ENCODE measurements around the gene ANKRD13C.

ANKRD13C gene

DNA sequence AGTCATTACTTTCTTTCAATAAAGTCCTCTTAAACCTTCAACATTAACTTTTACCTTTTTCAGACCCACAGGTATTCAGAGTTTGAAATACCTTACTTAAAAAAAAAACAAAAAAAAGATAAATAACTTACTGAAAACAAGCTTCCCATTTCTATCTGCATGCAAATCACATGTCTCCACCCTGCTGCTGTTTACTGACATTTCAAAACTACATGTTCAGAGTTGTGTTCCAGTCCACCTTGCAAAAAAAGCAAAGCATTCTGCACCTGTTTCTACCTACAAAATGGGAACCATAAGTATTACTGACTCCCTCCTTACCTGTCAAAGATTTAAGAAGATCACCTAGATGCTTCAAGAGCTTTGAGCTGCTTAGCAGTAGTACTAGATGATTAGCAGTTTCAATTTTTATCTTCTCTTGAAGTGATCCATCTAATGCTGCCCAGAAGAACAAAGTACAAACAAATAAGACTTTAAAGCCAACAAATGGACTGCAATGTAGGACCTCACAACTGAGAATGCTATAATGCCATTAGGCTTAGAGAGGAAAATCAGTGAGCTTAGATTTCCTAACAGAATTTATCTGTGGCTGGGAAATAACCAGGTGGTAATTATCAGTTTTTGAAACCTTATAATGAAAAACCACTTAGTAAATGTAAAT is 61.2 kb downstream of the ANKRD13C start:
- no peak for DNase-seq

DNA sequence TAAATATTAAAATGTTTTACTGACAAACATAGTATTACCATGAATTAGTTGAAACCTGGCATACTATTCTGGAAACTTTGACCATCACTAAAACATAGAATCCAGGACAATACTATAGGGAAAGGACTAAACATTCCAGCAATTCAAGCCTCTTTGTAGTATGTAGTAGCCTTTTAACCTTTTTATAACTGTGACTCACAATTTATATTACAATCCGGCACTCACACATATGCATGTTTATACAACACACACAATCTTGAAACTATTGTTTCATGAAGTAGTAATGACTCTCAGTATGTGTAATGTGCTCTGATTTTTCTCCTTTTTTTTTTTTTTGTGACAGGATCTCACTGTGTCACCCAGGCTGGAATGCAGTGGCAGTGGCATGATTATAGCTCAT is 64.3 kb downstream of the ANKRD13C start:
- no peak for DNase-seq

DNA sequence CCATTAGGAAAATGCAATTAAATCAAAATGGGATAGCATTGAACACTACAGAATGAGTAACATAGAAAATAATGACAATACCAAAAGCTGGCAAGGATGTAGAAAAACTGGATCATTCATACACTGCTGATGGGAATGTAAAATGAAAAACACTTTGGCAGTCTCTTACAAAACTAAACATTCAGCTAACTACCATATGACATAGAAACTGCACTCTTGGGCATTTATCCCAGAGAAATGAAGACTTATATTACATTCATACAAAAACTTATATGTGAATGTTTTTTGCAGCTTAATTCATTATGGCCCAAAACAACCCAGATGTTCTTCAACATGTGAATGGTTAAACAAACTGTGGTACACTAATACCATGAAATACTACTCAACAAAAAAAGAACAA is 66.4 kb downstream of the ANKRD13C start:
- DNase-seq: no peak

DNA sequence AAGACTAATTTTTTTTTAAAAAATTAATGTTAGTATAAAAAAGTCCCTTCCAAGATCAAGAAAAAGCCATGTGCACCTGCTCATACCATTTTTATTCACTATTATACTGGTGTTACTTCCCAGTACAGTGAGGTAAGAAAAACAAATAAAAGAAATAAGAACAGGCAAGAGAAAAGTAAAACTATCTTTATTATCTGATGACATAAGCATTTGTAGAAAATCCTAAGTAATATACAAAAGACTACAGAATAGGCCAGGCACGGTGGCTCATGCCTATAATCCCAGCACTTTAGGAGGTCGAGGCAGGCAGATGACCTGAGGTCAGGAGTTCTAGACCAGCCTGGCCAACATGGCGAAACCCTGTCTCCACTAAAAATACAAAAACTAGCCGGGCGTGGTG is 68.1 kb downstream of the ANKRD13C start:
- DNase-seq: no peak

DNA sequence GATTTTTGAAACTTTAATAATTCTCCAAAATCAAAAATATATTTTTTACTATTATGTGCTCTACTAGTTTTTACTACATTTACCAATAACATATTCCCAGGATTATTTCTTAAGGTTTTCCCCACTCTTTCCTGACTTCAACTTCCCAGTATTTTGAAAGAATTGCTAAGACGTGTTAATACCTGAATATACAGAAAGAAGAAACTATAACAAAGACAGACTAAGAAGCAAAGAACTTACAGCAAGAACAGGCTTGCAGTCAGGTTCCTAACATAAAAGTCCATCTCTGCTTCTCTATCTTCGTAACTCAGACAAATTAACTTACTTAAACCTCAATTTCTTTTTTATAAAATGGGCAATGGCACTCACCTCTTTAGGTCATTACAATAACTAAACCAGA is 70.2 kb downstream of the ANKRD13C start:
- DNase-seq: no peak

DNA sequence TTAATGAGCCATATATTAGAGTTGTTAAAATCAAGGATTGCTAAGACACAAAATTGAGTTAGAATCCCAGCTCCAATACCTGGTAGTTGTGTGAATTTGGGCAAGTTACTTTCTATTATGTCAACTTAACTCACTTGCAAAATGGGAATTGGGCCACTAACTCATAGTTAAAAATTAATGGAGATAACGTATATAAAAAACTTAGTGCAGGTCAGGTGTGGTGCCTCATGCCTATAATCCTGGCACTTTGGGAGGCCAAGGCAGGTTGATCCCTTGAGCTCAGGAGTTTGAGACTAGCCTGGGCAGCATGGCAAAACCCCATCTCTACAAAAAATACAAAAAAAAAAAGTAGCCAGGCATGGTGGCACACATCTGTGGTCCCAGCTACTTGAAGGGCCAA is 75.8 kb downstream of the ANKRD13C start:
- DNase-seq: no peak

DNA sequence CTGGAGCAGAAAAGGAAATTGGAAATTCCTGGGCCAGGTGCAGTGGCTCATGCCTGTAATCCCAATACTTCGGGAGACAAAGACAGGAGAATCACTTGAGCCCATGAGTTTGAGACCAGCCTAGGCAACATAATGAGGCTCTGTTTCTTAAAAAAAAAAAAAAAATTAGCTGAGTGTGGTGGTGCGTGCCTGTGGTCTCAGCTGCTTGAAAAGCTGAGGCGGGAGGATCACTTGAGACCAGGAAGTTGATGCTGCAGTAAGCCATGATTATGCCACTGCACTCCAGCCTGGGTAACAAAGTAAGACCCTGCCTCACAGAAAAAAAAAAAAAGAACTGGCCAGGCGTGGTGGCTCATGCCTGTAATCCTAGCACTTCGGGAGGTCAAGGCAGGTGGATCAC is 76.6 kb downstream of the ANKRD13C start:
- no peak for DNase-seq

DNA sequence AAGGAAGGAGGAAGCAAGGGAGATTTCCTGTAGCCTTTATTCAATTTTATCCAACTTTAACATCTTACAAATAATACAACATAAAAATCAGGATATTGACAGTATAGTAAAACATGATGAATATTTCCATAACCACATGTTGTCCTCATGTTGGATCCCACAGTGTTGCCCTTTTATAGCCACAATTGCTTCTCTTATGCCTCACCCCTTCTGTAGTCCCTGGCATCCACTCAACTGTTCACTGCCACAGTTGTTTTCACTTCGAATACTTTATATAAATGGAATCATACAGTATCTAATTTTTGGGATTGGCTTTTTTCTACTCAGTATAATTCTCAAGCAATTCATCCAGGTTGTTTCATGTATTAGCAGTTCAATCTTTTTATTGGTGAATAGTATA is 88.6 kb downstream of the ANKRD13C start:
- no peak for DNase-seq

DNA sequence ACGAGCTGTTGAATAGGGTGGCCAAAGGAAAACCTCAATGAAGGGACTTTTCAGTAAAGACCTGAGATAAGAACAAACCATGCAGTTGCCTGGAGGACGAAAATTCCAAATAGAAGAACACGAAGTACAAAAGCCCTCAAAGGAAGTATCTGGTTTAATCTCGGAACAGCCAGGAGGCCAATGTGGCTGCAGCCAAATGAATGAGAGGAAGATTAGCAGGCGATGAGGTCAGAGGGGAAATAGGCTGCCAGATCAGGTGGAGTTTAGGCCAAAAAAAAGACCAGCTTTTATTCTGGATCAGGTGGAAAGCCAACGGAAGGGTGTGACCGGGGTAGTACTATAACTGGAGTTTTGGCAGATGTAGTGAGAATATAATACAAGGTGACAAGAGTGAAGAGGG is 89.7 kb downstream of the ANKRD13C start:
- DNase-seq: no peak

DNA sequence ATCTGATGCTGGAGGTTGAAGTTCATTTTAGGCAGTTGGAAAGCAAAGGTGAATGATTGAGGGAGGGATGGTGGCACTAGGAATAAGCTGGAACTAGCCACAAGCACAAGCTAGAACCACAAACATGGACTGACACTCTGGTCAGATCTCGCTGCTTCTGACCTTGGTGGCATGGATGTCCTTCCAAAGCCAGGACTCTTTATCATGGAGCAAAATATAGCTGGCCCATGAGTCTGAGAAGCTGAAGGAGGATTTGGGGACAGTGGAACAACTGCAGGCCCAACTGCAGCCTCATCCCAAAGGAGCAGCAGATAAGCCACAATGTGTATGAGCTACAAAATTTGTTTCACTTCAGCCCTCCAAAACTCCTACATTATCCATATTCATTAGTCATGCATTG is 97.9 kb downstream of the ANKRD13C start:
- DNase-seq: no peak

DNA sequence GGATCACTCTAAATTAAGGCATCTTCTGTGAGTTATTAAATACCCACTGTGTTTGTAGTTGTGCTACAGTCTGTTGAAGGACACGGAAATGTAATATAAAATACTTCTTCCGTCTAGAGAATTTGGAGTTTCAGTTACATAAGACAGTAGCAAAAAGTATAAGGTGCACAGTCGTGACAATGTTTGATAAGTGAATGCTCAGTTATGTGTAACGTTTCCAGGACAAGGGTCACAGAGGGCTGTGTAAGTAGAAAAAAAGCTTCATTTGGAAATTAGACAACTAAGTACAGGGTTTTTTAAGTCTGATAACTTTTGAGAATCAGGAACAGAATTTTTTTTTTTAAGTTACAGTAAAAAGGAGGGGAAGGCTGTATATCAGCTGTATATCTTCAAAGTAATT is 105.8 kb downstream of the ANKRD13C start:
- no peak for DNase-seq

DNA sequence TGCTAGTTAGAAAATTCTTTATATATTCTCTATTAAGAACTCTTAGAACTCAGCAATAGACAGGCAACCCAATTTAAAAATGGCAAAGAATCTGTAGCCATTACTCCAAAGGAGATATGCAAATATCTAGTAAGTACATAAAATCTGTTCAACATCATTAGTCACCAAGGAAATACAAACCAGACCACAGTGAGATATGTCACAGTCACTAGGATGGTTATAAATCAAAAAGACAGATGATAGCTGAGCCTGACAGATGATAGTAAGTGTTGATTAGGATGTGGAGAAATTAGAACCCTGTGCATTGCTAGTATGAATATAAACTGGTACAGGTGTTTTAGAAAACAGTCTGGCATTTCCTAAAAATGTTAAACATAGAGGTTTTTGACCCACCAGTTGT is 106.8 kb downstream of the ANKRD13C start:
- no peak for DNase-seq

DNA sequence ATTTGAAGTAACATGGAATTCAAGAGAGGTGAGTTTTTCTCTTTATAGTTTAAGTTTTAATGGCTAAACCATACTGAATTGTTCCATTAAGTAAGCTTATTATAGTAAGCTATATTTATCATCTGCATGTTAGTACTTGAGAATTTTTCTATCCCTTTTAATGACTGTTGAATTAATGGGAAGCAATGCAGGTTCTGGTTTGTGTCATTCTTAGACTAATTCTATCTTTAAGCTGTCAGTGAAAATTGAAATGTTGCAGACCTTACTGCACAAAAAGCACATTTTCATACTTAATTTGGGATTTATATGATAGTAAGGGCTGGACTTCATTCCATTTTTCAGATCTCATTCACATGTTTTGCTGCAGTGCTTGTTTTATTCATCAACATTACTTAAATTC is 107.4 kb downstream of the ANKRD13C start:
- DNase-seq: no peak

DNA sequence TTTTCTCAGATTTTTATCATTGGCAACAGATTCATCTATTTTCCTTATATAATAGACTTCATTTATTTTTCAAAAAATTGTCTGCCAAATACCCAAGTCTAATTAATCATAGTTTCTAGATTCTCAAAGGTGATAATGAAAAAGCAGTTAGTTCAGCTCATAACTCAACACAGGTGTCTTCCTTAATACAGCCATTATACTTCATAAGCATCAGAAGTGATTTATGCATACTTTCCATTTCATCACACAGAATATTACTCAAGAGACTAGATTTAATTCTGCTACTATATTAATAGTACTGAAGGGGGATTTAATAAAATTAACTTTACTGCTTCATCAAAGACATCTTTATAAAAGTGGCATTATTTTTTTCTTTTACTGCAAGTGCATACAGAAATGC is 114.6 kb downstream of the ANKRD13C start:
- no peak for DNase-seq

DNA sequence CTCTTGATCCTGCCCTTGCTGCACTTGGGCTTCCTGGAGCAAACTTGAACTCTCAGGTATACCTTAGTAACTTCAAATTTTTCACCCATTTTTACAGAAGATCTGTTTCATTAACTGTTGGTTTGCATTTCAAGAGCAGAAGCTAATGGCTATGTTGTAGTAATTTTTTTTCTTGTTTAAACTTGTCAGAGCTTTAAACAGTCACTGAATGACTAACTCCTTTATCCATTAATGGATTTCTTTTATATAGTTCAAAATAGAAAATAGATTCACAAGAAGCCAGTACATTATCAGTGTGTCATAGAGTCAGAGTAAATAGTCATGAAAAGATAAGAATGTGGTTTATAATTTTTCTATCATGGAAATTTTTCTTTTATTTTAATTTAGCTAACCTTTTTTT is 119.8 kb downstream of the ANKRD13C start:
- no peak for DNase-seq

DNA sequence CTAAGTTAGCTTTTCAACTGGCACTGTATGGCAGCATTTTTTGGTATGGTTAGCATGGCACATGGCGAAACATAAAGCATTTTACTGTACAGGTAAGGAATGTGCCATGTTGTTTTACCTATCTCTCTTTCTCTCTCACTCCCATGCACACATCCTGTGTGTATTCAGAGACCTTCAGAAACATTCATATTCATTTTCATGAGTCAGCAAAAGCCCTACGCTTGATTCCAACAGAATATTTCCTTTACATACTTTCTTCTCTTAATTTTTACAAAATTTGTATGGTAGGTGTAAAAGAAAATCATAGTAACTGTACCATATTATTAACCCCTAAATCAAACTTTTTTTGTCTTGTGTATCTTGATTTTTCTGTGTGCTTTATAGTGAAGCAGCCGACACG is 123.0 kb downstream of the ANKRD13C start:
- no peak for DNase-seq

DNA sequence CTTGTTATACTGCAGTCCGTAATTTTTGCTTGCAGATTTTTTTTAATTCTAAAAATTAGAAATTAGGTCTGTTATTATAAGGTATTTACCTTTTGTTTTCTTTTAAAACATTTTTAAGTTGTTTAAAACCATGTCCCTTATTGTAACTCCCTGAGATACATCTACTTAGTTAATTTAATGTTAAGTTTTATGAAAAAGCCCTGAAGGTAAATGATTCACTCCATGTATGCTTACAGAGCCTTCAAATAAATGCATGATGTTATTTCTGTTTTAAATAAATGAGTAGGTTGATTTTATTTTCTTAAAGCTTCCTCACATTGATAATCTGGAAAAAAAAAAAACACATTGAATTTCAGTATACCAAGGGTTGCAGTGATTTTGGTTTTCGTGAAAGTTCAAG is 125.9 kb downstream of the ANKRD13C start:
- no peak for DNase-seq

DNA sequence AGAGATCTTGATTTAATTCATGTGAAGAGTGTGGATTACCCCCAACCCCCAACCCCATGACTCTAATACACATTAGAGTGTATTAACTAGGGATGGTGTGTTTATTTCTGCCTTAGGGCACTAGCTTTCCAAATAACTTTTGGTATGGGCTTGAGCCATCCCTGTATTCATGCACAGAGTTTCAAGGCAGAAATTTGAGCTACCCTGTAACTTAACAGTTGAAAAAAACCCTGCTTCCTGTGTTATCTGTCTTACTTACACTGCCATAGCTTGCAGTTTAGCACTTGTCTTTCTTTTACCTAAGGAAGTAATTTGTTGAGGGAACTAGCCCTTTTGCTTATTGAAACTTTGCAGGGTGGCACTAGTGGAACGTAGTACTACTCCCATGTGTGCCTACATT is 127.1 kb downstream of the ANKRD13C start:
- peak; percentile 19 for DNase-seq

DNA sequence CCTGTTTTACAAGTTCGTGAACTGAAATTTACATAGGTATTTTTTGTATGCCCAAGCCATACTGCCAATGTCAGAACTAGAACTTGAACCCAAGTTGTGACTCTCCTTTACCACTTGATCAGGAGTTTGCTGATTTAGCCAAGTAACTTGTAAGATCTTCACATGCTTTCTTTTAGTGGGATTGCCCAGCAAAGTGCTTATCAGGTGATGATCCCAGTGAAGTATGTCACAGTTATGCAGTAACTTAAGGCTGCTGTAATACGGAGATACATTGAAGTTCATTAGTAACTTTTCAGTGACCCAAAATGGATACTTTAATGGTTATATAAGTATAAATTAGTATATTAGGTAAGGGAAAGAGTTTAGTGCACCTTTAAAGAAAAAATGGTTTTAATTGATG is 129.6 kb downstream of the ANKRD13C start:
- DNase-seq: no peak

DNA sequence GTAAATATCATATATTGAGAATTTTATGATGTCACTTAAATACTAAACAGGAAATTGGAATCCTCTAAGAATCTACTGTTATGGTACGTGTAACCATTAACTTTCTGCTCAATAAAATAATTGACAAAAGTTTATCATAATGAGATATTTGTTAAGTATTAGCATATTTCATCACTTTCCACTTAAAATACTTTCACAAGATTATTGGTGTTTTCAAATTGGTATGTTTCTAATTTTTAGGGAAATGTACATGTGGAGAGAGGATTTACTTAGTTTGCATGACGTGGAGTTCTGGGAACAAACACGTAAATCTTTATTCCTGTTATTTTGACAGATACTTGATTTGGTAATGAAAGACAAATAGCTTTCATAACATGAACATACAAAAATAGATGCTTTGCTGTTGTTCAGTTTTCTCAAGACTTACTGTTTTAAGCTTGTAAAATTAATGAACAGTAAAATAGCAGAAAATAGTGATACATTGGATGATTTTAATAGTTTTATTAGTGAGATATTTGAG is 131.7 kb downstream of the ANKRD13C start:
- no peak for DNase-seq

DNA sequence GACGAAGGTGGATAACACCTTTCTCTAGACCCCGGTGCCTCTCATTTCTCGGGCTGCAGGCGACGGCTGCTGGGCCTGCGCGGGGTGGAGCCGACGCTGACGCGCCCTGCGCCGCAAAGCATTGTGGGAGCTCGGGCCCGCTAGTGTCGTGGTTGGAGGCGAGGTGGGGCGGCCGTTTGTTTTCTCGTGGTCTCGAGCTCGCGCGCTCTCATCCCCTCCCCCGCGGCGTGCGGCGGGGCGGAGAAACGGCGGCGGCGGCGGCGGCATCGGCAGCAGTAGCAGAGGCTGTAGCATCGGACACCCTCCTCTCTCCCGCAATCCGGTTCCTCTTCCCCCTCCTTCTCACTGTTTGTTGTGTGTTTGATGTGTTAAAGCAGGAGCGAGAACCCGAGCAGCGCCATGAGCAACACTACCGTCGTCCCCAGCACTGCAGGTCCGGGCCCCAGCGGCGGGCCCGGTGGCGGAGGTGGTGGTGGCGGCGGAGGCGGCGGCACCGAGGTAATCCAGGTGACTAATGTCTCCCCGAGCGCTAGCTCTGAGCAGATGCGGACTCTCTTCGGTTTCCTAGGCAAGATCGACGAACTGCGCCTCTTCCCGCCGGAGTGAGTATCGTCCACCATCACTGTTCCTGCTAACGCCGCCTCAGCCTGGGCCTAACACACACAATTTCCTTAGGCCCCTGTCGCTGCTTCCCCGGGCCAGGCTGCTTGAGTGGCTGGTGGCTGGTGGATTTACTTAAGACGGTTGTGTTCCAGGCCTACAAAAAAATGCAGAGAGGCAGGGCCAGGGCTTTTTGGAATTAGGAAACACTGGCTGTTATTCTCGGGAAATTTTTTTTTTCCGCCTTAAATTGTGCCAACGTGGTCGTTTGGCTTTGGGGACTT is 133.0 kb downstream of the ANKRD13C start, which contains the start of gene SRSF11:
SRSF11 (plus strand) TSS at position 143 of the 884 bp plus-strand sequence; CDS start at position 400, 257 bp downstream.
- peak; percentile 96 for DNase-seq

DNA sequence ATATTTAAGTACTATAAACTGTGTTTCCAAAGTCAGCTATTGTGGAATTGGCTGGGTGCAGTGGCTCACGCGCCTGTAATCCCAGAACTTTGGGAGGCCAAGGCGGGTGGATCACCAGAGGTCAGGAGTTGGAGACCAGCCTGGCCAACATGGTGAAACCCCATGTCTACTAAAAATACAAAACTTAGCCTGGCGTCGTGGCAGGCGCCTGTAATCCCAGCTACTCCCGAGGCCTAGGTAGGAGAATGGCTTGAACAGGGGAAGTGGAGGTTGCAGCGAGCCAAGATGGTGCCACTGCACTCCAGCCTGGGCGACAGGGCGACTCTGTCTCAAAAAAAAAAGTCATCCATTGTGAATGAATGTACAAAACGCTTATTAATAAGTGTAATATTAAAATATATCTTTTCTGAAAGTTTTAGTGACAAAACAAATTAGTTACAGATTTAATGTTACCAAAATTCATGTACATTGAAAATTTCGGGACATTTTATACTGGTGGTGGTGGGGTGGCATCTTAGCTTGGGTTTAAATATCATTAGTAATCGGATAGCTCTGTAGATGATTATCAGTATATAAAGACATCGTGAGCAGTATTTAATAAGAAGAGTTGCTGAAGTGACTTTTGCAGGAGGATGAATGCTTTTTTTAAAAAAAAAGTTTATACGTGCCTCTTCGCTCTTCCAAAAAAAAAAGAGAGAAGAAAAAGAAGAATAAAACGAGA is 133.8 kb downstream of the ANKRD13C start:
- DNase-seq: no peak

DNA sequence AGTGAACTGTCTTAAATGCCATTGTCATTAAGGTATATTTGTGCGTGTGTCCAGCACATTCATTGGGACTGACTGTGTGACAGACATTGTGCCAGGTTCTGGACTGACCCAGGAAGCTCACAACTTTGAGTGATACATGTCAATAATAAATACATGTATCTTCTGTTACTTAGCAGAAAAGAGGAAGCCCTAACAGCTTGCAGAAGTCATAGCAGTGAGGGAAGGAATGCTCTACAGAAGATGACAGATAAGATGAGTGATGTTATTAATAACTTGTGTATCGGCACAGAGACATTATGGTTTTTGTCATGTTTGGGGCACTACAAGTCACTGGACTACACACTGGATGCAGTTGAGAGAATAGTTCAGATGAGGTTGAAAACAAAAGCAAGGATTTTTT is 134.5 kb downstream of the ANKRD13C start:
- no peak for DNase-seq

DNA sequence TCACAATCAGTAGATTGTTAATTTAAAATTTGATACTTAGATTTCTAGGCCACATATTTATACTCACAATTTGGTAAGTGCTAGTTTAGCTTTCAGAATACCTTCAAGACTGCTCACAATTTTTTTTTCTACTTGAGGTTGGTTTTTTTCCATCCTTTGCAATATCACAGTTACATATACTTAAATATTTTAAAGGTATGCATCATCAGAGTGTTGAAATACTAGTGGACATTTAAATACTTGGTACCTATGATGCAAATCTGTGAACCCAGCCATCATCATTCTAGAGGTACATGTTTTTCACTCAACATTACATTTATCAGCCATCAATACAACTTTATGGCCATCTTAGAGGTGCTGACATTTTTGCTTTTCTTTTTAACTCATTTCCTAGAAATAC is 143.0 kb downstream of the ANKRD13C start:
- DNase-seq: no peak
